Amniotic epithelial cell (primary cell): ENCODE results near the gene INPP4A.

Source experiments
- DNase-seq: peaks from one replicate; pipeline ENCODE4 v3.0.0-alpha.2; 2010; ENCODE audit warnings: low read depth

The INPP4A gene

DNA sequence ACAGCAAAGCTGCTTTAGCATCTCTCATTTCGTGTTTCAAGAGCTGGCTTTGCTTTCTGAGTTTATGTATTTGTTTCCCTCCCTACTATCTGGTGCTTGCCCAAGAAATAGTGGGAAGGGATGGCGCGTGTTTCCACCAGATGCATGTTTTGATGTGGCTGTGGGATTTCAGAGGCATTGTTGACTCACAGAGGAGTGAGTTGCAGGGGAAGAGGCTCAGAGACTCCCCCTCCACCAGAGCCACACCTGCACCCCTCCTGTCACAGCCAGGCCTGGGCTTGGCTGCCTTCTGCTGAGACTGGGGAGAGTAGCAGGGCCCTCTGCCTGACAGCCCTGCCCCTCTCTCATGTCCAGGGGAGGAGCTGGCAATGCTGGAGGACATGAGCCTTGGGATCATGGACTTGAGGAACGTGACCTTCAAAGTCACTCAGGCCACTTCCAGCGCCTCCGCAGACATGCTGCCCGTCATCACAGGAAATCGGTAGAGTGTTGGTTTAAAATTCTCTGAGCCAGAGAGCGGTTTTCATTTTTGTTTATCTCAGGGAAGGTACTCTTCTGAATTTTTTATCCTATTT lies 120.7 kb downstream of the INPP4A start:
- DNase-seq = peak; percentile 66

GRCh38 chr2:98565941-98566340 lies 121.3 kb downstream of the INPP4A start:
- DNase-seq = no peak

GRCh38 chr2:98568161-98568956 lies 123.7 kb downstream of the INPP4A start:
- no peak for DNase-seq

- no peak for DNase-seq
Measured at GRCh38 chr2:98569197-98569793, 124.6 kb downstream of the INPP4A start.

- no peak for DNase-seq
Measured at GRCh38 chr2:98569915-98570314, 125.3 kb downstream of the INPP4A start.

GRCh38 chr2:98570356-98570755 lies 125.7 kb downstream of the INPP4A start:
- DNase-seq = no peak

DNA sequence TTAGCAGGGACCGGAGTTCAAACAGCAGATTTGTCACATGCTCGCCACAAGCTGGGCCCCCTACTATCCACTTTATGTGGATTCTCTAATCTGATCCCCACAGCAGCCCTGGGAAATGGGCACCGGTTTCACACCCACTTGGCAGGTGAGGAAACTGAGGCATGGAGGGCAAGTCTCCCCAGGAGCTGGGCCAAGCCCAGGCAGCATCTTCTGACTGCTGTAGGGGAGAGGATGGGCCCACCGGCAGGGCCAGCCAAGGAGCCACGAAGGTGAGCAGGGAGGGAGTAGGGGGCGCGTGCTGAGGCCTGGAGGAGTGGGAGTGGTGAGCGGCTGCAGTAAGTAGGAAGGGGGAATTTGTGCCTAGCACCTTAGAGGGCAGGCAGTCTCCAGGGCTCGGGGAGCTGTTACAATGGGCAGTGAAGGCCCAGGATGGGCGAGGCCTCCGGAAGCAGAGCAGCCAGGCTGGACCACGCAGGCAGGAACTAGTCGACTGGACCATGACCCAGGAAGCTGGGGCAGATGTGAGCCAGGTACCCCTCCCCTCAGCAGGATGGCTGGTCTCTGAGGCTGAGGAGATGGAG lies 126.6 kb downstream of the INPP4A start:
- no peak for DNase-seq

DNA sequence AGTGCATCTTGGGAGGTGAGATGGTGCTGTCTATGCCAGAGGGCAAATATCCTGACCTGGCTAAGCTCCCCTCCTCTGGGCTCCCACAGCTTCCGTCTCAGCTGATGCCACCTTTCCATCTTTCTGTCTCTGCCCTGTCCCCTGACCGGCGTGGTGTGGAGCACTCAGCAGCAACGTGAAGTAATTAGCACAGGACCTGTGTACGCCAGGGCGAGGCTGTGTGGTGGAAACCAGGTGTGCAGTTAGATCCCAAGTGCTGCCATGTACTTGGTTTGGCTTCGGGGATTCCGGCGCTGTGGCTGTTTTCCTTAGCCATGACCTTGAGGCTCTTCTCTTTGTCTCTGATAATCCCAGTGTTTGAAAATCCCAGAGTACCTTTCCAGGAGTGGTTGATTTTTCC lies 127.1 kb downstream of the INPP4A start:
- no peak for DNase-seq

DNA sequence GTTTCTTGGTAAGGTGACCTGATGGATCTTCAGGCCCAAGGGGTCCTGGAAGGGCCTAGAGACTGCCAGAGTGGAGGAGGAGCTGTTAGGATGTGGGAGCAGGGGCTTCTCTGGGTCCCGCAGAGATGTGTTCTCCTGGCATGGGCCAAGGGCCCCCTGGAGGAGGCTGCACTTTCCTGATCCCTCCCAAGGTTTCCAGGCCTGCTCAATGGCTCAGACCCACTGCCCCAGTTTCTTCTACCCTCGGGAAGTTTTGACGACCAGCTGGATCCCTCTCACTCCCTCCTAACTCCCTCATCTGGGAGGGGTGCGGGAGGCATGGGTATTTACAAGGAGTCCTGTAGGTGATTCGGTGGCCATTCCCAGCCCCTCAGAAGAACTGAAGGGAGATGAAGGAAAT lies 127.6 kb downstream of the INPP4A start:
- DNase-seq = no peak

DNA sequence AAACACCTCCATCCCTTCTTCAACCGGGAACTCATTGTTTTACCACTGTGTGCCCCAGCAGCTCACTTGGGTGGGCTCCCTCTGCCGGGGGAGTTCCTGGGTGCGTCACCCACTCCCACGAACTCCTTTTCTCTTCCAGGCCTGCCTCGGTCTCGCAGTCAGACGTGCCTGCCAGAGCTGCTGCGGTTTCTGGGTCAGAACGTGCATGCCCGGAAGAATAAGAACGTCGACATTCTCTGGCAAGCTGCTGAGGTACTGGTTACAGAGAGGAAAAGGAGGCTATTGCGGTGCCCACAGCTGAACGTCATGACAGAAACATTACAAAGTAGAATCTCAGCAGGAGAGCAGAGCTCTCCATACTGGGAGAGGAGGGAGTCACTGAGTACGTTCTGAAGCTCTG lies 128.0 kb downstream of the INPP4A start:
- DNase-seq = no peak

- DNase-seq = no peak
Measured at GRCh38 chr2:98573426-98573825, 128.8 kb downstream of the INPP4A start.

DNA sequence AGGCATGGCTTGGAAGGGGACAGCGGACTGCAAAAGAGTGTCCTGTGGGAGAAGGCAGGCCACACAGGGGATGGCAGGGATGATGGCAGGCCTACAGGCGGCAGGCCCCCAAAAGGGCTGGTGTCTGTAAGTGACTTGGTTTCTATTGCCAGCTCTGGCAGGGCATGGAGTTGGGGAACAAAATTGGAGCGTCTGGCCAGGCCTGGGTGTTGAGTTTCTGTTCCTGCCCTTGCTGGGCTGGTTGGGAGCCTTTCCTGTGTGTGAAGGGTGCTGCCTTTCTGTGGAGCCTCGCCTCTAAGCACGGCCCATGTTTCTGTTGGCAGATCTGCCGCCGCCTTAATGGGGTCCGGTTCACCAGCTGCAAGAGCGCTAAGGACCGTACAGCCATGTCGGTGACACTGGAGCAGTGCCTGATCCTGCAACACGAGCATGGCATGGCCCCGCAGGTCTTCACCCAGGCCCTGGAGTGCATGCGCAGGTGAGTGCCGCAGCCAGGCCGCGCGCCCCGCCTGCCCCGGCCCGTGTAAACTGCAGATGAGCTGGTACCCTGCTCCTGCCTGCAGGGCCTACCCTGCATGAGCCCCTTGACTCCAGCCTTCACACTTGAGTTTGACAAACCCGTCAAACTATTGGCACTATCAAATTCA lies 132.1 kb downstream of the INPP4A start:
- no peak for DNase-seq

GRCh38 chr2:98577313-98577712 lies 132.7 kb downstream of the INPP4A start:
- DNase-seq = no peak

GRCh38 chr2:98578231-98578630 lies 133.6 kb downstream of the INPP4A start:
- no peak for DNase-seq

- no peak for DNase-seq
Measured at GRCh38 chr2:98579926-98580325, 135.3 kb downstream of the INPP4A start.

- DNase-seq = no peak
Measured at GRCh38 chr2:98580656-98581284, 136.1 kb downstream of the INPP4A start.

DNA sequence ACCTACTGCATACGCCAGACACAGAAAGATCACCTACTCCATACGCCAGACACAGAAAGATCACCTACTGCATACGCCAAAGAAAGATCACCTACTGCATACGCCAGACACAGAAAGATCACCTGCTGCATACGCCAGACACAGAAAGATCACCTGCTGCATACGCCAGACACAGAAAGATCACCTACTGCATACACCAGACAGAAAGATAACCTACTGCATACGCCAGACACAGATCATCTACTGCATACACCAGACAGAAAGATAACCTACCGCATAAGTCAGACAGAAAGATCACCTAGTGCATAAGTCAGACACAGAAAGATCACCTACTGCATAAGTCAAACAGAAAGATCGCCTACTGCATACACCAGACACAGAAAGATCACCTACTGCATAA lies 137.9 kb downstream of the INPP4A start:
- DNase-seq = no peak

GRCh38 chr2:98583276-98583675 lies 138.6 kb downstream of the INPP4A start:
- no peak for DNase-seq

GRCh38 chr2:98583816-98584618 lies 139.4 kb downstream of the INPP4A start:
- DNase-seq = no peak

GRCh38 chr2:98585386-98585785 lies 140.7 kb downstream of the INPP4A start:
- DNase-seq = no peak

DNA sequence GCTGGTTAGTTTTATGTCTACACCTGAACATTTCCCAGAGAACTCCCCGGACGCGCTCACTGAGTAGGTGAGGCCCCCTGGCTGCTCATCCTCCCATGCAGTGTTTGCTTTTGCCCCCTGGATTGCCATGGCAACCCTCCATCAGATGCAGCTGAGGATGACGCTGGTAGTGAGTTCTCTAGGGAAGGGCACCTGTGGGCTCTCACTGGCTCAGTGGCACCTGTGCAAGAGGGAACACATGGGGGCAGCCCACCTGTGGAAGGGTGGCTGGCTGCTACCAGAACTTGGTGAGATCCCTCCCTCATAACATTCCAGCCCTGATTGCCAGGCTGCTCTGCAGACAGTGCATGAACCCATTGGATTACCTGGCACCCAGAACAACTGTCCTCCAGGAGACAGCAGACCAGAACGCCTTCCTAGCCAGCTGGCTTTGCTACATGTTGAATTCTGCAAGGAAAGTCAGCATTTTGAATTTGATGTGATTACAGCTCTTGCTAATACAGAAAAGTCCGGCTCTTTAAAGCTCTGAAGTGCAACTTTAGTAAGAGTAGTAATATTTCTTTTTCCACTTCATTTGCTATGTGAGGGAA lies 142.0 kb downstream of the INPP4A start:
- DNase-seq = no peak
